Measurements from ENCODE around the gene RMC1. TPM values are rescaled to one million over a fixed set of nuclear protein-coding genes. Genes with fewer than 3 reads are reported as not detected.
"Not testable (repeated sequence)": the region's sequence is repeated elsewhere in the genome, so short reads cannot be mapped to it uniquely, and the experiment has no call there.

Gene RMC1
- total RNA-seq, 4 donors from 2014 or later: 17.9 to 34.1 (median 28.9) TPM

- no peak overlapping the region for H3K4me3 ChIP-seq
- TF ChIP-seq POLR2AphosphoS5 (IDR thresholded peaks at IDR 0.05) (no peak), POLR2A (IDR thresholded peaks at IDR 0.05) (no peak), EP300 (IDR thresholded peaks at IDR 0.05) (no peak), CTCF (IDR thresholded peaks at IDR 0.05) (no peak)
- peaks cover 0 to 22% (median 6%) of the 10 kb centered on the region in 3 donors for H3K4me1 ChIP-seq
- H3K9me3 ChIP-seq: no peaks in the 10 kb centered on the region
- no peaks in the 10 kb centered on the region for H3K27me3 ChIP-seq
- H3K27ac ChIP-seq: no peak overlapping the region
- peaks cover 0 to 32% of the 10 kb centered on the region in 2 donors for H3K36me3 ChIP-seq
- 84 to 87% methylated on average over 4 to 6 of the region's 7 CpGs for WGBS, 2 donors (ENCODE audit: low coverage in 1 of 2)
- no peak for ATAC-seq
These were observed 17.9 kb upstream of the RMC1 start for GRCh38 chr18:23485386-23485785.

- H3K27ac ChIP-seq: peak overlapping the region; percentile 62 to 83 (median 72)
- H3K27me3 ChIP-seq: no peaks in the 10 kb centered on the region
- peak; percentile 4 for TF ChIP-seq POLR2AphosphoS5 (IDR thresholded peaks at IDR 0.05)
- TF ChIP-seq EP300 (IDR thresholded peaks at IDR 0.05): no peak
- peaks cover 0 to 22% (median 6%) of the 10 kb centered on the region in 3 donors for H3K4me1 ChIP-seq
- WGBS, 2 donors (ENCODE audit: low coverage in 1 of 2): 31 to 42% methylated on average over 9 to 10 of the region's 14 CpGs
- ATAC-seq: peak; percentile 34
- no peaks in the 10 kb centered on the region for H3K9me3 ChIP-seq
- peaks cover 0 to 8% of the 10 kb centered on the region in 2 donors for H3K36me3 ChIP-seq
- H3K4me3 ChIP-seq: peak overlapping the region; percentile 18 to 33
These were observed 15.4 kb upstream of the RMC1 start for GRCh38 chr18:23487738-23488570.

- H3K36me3 ChIP-seq, H3K27me3 ChIP-seq, H3K4me3 ChIP-seq, H3K9me3 ChIP-seq, ATAC-seq, H3K27ac ChIP-seq: not testable (repeated sequence)
- WGBS, 2 donors (ENCODE audit: low coverage in 1 of 2): 58% methylated on average over 5 of the region's 5 CpGs; no CpG with 5 or more reads in 1 of the 2 donors
- peaks cover 0 to 22% (median 6%) of the 10 kb centered on the region in 3 donors for H3K4me1 ChIP-seq
These were observed 13.7 kb upstream of the RMC1 start for GRCh38 chr18:23489586-23489985.

GRCh38 chr18:23493654-23494053 lies 9.7 kb upstream of the RMC1 start:
- WGBS, 2 donors (ENCODE audit: low coverage in 1 of 2): 100% methylated on average over 1 of the region's 1 CpG
- no peak overlapping the region for H3K4me3 ChIP-seq
- no peak for ATAC-seq

GRCh38 chr18:23494992-23495391 lies 8.3 kb upstream of the RMC1 start:
- 80 to 93% methylated on average over 1 of the region's 1 CpG for WGBS, 2 donors (ENCODE audit: low coverage in 1 of 2)
- TF ChIP-seq CTCF (IDR thresholded peaks at IDR 0.05) (no peak), POLR2AphosphoS5 (IDR thresholded peaks at IDR 0.05) (no peak), EP300 (IDR thresholded peaks at IDR 0.05) (no peak), POLR2A (IDR thresholded peaks at IDR 0.05) (no peak)
- H3K27me3 ChIP-seq: no peaks in the 10 kb centered on the region
- H3K27ac ChIP-seq: no peak overlapping the region
- H3K9me3 ChIP-seq: no peaks in the 10 kb centered on the region
- no peaks in the 10 kb centered on the region for H3K4me1 ChIP-seq
- no peak overlapping the region for H3K4me3 ChIP-seq
- H3K36me3 ChIP-seq: no peaks in the 10 kb centered on the region
- ATAC-seq: no peak

More at GRCh38 chr18:23493654-23494053, 9.7 kb upstream of the RMC1 start:
- Histone ChIP-seq H3K4me1 (peaks cover 0 to 1% (median 0%) of the 10 kb centered on the region in 3 donors), H3K9me3 (no peaks in the 10 kb centered on the region), H3K27ac (no peak overlapping the region), H3K36me3 (no peaks in the 10 kb centered on the region), H3K27me3 (no peaks in the 10 kb centered on the region)
- TF ChIP-seq POLR2A (IDR thresholded peaks at IDR 0.05): no peak

- Histone ChIP-seq H3K27ac (no peak overlapping the region), H3K36me3 (no peaks in the 10 kb centered on the region), H3K4me3 (no peak overlapping the region), H3K4me1 (no peaks in the 10 kb centered on the region), H3K27me3 (no peaks in the 10 kb centered on the region), H3K9me3 (no peaks in the 10 kb centered on the region)
- 52 to 55% methylated on average over 7 to 11 of the region's 12 CpGs for WGBS, 2 donors (ENCODE audit: low coverage in 1 of 2)
- TF ChIP-seq EP300 (IDR thresholded peaks at IDR 0.05) (no peak), CTCF (IDR thresholded peaks at IDR 0.05) (no peak)
- ATAC-seq: no peak
These were observed 7.4 kb upstream of the RMC1 start for GRCh38 chr18:23495723-23496440.
